ENCODE data around the gene BSDC1.

DNA sequence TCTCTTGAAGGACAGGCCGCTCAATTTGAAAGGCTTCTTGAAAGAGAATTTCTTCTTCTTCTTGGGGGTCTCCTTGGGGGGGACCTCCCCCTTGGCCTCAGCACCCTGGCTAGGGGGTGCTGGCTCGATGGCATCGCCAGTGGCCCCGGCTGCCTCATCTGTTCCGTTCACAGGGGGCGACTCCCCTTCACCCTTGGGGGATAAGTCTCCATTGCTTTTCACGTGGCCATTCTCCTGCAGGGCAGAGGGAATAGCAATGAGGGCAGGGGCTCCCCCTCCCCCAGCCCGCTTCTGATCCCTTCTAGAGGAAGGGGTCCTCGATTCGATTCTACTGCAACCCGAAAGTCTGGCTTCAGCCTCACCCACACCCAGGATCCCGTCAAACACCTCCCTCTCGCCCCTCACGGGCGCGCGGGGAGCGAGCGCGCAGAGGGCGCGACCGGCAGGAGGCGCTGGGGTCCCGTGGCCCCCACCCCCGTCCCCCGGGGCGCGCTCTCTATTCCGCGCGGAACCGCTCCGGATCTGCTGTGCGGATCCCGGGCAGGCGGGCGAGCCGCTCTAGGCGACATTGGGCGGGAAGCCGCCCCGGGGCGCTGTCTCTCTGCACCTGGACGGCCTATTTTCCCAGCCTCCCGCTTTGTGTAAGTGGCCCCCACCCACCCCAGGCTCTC is 59.2 kb downstream of the BSDC1 start:
- TF ChIP-seq POLR2AphosphoS5 (IDR thresholded peaks at IDR 0.05) = peak; percentile 70 to 83 (median 70)
- TF ChIP-seq, protein P1, sequence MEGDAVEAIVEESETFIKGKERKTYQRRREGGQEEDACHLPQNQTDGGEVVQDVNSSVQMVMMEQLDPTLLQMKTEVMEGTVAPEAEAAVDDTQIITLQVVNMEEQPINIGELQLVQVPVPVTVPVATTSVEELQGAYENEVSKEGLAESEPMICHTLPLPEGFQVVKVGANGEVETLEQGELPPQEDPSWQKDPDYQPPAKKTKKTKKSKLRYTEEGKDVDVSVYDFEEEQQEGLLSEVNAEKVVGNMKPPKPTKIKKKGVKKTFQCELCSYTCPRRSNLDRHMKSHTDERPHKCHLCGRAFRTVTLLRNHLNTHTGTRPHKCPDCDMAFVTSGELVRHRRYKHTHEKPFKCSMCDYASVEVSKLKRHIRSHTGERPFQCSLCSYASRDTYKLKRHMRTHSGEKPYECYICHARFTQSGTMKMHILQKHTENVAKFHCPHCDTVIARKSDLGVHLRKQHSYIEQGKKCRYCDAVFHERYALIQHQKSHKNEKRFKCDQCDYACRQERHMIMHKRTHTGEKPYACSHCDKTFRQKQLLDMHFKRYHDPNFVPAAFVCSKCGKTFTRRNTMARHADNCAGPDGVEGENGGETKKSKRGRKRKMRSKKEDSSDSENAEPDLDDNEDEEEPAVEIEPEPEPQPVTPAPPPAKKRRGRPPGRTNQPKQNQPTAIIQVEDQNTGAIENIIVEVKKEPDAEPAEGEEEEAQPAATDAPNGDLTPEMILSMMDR (IDR thresholded peaks at IDR 0.05 in 8 of 11, conservative IDR thresholded peaks at IDR 0.05 in 3 of 11) = peak; percentile 71 to 91 (median 82)
